Keratinocyte (primary cell): ENCODE results near the gene CMIP.

ENCODE experiments used
- CTCF ChIP-seq, 3 experiments: IDR thresholded peaks in 1 of 3; conservative IDR thresholded peaks in 1 of 3; optimal IDR thresholded peaks in 1 of 3; 2 replicates in 2 of 3; 3 replicates in 1 of 3; pipeline versions ENCODE3 to v1.5.1; 2011; ENCODE audit warnings: low read length in 3 of 3, mild to moderate bottlenecking in 3 of 3, moderate library complexity in 2 of 3, control low read depth in 1 of 3, inconsistent platforms in 1 of 3; ENCODE audit not compliant: insufficient read depth in 2 of 3; ENCODE audit errors: extremely low read depth in 1 of 3
- EZH2 ChIP-seq: IDR thresholded peaks from one replicate; pipeline ENCODE4 v1.6.1; 2012; ENCODE audit warnings: inconsistent platforms, mild to moderate bottlenecking, low read length, moderate library complexity

GRCh38 chr16:81636298-81636993 lies 191.8 kb downstream of the CMIP start:
- no peak for TF ChIP-seq CTCF (optimal IDR thresholded peaks at IDR 0.05 in 1 of 3, IDR thresholded peaks at IDR 0.05 in 1 of 3, conservative IDR thresholded peaks at IDR 0.05 in 1 of 3; ENCODE audit: extremely low read depth in 1 of 3, insufficient read depth in 2 of 3, low read length in 3 of 3)
- no peak for TF ChIP-seq EZH2
